DND-41 (cell line): ENCODE measurements around the gene CAPN12.

Experiments used
- ATAC-seq: fragments of 200-7000 bp; cut with Tn5 transposase; 3 replicates; pipeline ENCODE4 v1.9.1; 2021; ENCODE audit warnings: low read depth; ENCODE audit not compliant: insufficient read depth
- DNase-seq: peaks from one replicate; pipeline ENCODE4 v3.0.0-alpha.2; 2020
- H2AFZ ChIP-seq: 2 replicates; pipeline ENCODE4 v1.6.0; 2012; ENCODE audit warnings: low read depth, low read length
- H3K27ac ChIP-seq: 2 replicates; pipeline ENCODE4 v1.5.1; 2012; ENCODE audit warnings: low read length, inconsistent platforms
- H3K27me3 ChIP-seq: fragments of 200-600 bp; sonication (generic); 2 replicates; pipeline ENCODE4 v1.6.0; 2012; ENCODE audit warnings: low read length, mild to moderate bottlenecking, inconsistent platforms; ENCODE audit not compliant: insufficient read depth, poor library complexity
- H3K36me3 ChIP-seq: 2 replicates; pipeline ENCODE4 v1.5.1; 2012; ENCODE audit warnings: low read length, inconsistent platforms; ENCODE audit not compliant: insufficient read depth
- H3K4me1 ChIP-seq: 2 replicates; pipeline ENCODE4 v1.5.1; 2012; ENCODE audit warnings: mild to moderate bottlenecking, low read length; ENCODE audit not compliant: insufficient read depth
- H3K4me2 ChIP-seq: 2 replicates; pipeline ENCODE4 v1.6.0; 2012; ENCODE audit warnings: mild to moderate bottlenecking, moderate library complexity, low read length, inconsistent platforms; ENCODE audit not compliant: insufficient read depth
- H3K4me3 ChIP-seq, 2 experiments: fragments of 200-600 bp in 1 of 2; shearing (Covaris generic) in 1 of 2; 2 replicates each; pipeline ENCODE4 v1.5.1; 2012 to 2016; ENCODE audit warnings: inconsistent platforms in 2 of 2, low read length in 2 of 2, mild to moderate bottlenecking in 2 of 2, low read depth in 1 of 2, moderate library complexity in 1 of 2
- H3K79me2 ChIP-seq: 2 replicates; pipeline ENCODE4 v1.6.0; 2012; ENCODE audit warnings: low read length, inconsistent platforms; ENCODE audit not compliant: insufficient read depth
- H3K9ac ChIP-seq: 2 replicates; pipeline ENCODE4 v1.6.0; 2012; ENCODE audit warnings: low read depth, mild to moderate bottlenecking, inconsistent platforms, low read length, moderate library complexity
- H3K9me3 ChIP-seq: 2 replicates; pipeline ENCODE4 v1.5.1; 2012; ENCODE audit warnings: low read length, moderate library complexity, mild to moderate bottlenecking, inconsistent platforms; ENCODE audit not compliant: insufficient read depth, severe bottlenecking
- H4K20me1 ChIP-seq: 2 replicates; pipeline ENCODE4 v1.6.0; 2012; ENCODE audit warnings: low read length; ENCODE audit not compliant: insufficient read depth
- EZH2 ChIP-seq: IDR thresholded peaks from 3 replicates; pipeline ENCODE4 v1.6.1; 2012; ENCODE audit warnings: borderline replicate concordance, low read depth, mild to moderate bottlenecking, moderate library complexity, low read length, inconsistent platforms; ENCODE audit not compliant: severe bottlenecking
- TF ChIP-seq, protein P1 (sequence below): IDR thresholded peaks from 2 replicates; pipeline ENCODE4 v1.5.1; 2012; ENCODE audit warnings: borderline replicate concordance, low read length, moderate library complexity, mild to moderate bottlenecking; ENCODE audit not compliant: poor library complexity, severe bottlenecking; ENCODE audit errors: extremely low read depth

CAPN12 gene

DNA sequence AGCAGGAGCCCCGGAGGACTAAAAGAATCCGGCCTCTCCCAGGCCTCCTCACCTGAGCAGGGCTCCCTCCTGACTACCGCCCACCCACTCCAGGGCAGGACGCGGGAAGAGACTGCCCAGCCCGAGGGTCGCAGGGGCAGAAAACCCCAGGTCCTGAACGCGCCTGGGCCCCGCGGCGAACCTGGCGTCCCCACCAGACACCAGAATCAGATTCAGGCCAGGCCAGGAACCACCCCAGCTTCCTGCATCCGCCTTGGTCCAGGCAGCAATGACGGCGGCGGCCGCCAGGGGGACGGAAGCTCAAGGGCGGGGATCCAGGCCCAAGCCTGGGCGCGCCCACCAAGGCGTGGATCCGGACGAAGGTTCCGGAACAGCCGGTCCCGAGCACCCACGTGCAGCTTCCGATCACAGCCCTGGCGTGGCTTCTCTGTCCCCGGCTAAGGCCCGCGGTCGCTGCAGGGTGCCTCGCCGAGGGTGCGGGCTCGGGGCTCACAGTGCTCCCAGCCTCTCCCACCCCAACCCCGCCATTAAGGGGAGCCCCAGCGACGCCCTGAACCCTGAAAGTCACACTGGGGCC lies 25.4 kb upstream of the CAPN12 start:
- ATAC-seq (no peak), DNase-seq (no peak)
- Histone ChIP-seq H3K36me3 (no peaks in the 10 kb centered on the region), H3K79me2 (no peaks in the 10 kb centered on the region), H3K9me3 (no peaks in the 10 kb centered on the region), H2AFZ (no peak overlapping the region), H4K20me1 (no peaks in the 10 kb centered on the region), H3K27ac (no peak overlapping the region), H3K4me1 (no peaks in the 10 kb centered on the region), H3K9ac (no peak overlapping the region), H3K4me2 (no peak overlapping the region), H3K4me3 (no peak overlapping the region), H3K27me3 (no peaks in the 10 kb centered on the region)
- no peak for TF ChIP-seq EZH2
- TF ChIP-seq, protein P1, sequence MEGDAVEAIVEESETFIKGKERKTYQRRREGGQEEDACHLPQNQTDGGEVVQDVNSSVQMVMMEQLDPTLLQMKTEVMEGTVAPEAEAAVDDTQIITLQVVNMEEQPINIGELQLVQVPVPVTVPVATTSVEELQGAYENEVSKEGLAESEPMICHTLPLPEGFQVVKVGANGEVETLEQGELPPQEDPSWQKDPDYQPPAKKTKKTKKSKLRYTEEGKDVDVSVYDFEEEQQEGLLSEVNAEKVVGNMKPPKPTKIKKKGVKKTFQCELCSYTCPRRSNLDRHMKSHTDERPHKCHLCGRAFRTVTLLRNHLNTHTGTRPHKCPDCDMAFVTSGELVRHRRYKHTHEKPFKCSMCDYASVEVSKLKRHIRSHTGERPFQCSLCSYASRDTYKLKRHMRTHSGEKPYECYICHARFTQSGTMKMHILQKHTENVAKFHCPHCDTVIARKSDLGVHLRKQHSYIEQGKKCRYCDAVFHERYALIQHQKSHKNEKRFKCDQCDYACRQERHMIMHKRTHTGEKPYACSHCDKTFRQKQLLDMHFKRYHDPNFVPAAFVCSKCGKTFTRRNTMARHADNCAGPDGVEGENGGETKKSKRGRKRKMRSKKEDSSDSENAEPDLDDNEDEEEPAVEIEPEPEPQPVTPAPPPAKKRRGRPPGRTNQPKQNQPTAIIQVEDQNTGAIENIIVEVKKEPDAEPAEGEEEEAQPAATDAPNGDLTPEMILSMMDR: no peak

DNA sequence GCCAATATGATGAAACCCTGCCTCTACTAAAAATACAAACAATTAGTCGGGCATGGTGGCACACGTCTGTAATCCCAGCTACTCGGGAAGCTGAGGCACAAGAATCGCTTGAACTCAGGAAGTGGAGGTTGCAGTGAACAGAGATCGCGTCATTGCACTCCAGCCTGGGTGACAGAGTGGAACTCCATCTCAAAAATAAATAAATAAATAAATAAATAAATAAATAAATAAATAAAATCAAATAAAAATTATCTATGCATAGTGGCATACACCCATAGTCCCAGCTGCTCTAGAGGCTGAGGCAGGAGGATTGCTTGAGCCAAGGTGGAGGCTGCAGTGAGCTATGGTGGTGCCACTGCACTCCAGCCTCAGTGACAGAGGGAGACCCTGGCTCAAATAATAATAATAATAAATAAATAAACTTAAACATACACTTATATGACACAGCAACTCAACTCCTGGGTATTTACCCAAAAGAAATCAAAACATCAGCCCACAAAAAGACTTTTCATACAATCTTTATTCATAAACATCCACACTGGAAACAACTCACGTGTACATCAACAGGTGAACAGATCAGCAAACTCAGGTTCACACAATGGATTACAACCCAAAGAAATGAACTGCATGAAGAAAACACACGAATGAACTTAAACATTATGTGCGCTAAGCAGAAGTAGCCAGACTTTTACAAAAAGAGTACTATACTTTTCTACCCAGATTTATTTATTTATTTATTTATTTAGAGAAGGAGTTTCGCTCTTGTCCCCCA lies 22.2 kb upstream of the CAPN12 start:
- Histone ChIP-seq H3K9me3 (no peaks in the 10 kb centered on the region), H4K20me1 (no peaks in the 10 kb centered on the region), H3K4me1 (no peaks in the 10 kb centered on the region), H3K79me2 (no peaks in the 10 kb centered on the region), H3K4me2 (no peak overlapping the region), H2AFZ (no peak overlapping the region), H3K4me3 (no peak overlapping the region), H3K27ac (no peak overlapping the region), H3K9ac (no peak overlapping the region), H3K36me3 (no peaks in the 10 kb centered on the region), H3K27me3 (no peaks in the 10 kb centered on the region)
- no peak for DNase-seq
- TF ChIP-seq, protein P1: no peak
- TF ChIP-seq EZH2: no peak
- ATAC-seq: no peak

DNA sequence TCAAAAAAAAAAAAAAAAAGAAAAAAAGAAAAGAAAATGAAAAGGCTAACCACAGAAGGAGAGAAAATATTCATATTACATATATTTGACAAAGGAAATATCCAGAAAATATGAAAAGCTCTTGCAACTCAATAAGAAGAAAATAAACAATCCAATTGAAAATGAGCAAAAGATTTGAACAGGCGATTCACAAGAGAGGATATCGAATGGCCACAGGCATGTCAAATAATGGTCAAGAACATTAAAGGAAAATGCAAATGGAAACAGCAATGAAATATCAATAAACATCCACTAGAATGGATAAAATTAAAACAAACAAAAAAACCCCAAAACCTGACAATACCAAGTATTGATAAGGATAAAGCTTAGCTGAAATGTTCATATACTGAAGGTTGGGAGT lies 20.9 kb upstream of the CAPN12 start:
- Histone ChIP-seq H3K79me2 (no peaks in the 10 kb centered on the region), H3K27ac (no peak overlapping the region), H3K9me3 (no peaks in the 10 kb centered on the region), H3K4me3 (no peak overlapping the region), H3K27me3 (no peaks in the 10 kb centered on the region), H3K9ac (no peak overlapping the region), H3K4me1 (no peaks in the 10 kb centered on the region), H3K4me2 (no peak overlapping the region), H3K36me3 (no peaks in the 10 kb centered on the region), H2AFZ (no peak overlapping the region), H4K20me1 (no peaks in the 10 kb centered on the region)
- no peak for TF ChIP-seq EZH2
- TF ChIP-seq, protein P1: no peak
- DNase-seq: no peak
- no peak for ATAC-seq
